ENCODE data around the gene DENND10.
"Not testable (repeated sequence)": the region's sequence is repeated elsewhere in the genome, so short reads cannot be mapped to it uniquely, and the experiment has no call there.

DENND10 gene

GRCh38 chr10:119103903-119104653 lies at the start of gene DENND10:
DENND10 (plus strand) TSS chr10:119104113; CDS start chr10:119104143, 30 bp downstream.
- DNase-seq = peak; percentile 73 to 78 (median 76)

- no peak for DNase-seq
Observed at GRCh38 chr10:119055472-119055871, 48.4 kb upstream of the DENND10 start.

GRCh38 chr10:119058010-119058409 lies 45.9 kb upstream of the DENND10 start:
- DNase-seq = no peak

- no peak for DNase-seq
Observed at GRCh38 chr10:119059557-119059956, 44.4 kb upstream of the DENND10 start.

GRCh38 chr10:119060107-119060506 lies 43.8 kb upstream of the DENND10 start:
- no peak for DNase-seq

- DNase-seq = no peak
Observed at GRCh38 chr10:119061352-119061751, 42.6 kb upstream of the DENND10 start.

- DNase-seq = no peak
Observed at GRCh38 chr10:119061926-119062325, 42.0 kb upstream of the DENND10 start.

GRCh38 chr10:119070395-119071165 lies 33.3 kb upstream of the DENND10 start:
- DNase-seq = no peak

GRCh38 chr10:119073584-119073983 lies 30.3 kb upstream of the DENND10 start:
- no peak for DNase-seq

- no peak for DNase-seq
Observed at GRCh38 chr10:119078422-119079179, 25.3 kb upstream of the DENND10 start.

GRCh38 chr10:119079599-119080520 lies 24.1 kb upstream of the DENND10 start:
- DNase-seq = peak in 3 of 4 experiments; percentile 23 to 52 (median 40)

- peak; percentile 81 to 88 (median 85) for DNase-seq
Observed at GRCh38 chr10:119080521-119081259, 23.2 kb upstream of the DENND10 start, which contains the start of gene EIF3A. EIF3A (minus strand) TSS chr10:119080817; CDS start chr10:119080676, 141 bp downstream.

- no peak for DNase-seq
Observed at GRCh38 chr10:119084896-119085295, 19.0 kb upstream of the DENND10 start.

GRCh38 chr10:119087271-119087882 lies 16.5 kb upstream of the DENND10 start:
- DNase-seq = no peak

GRCh38 chr10:119090026-119090795 lies 13.7 kb upstream of the DENND10 start:
- peak in 1 of 4 experiments; percentile 21 for DNase-seq

GRCh38 chr10:119090968-119091367 lies 12.9 kb upstream of the DENND10 start:
- peak in 2 of 4 experiments; percentile 31 to 44 for DNase-seq

GRCh38 chr10:119095640-119096039 lies 8.3 kb upstream of the DENND10 start:
- no peak for DNase-seq

GRCh38 chr10:119096641-119097415 lies 7.1 kb upstream of the DENND10 start:
- DNase-seq = not testable (repeated sequence)

GRCh38 chr10:119098576-119098975 lies 5.3 kb upstream of the DENND10 start:
- no peak for DNase-seq

All from activated CD4-positive, CD25-positive, alpha-beta regulatory T cell (primary cell).